ENCODE data around the gene CDC42BPG. TPM values are rescaled to one million over a fixed set of nuclear protein-coding genes. Genes with fewer than 3 reads are reported as not detected.

CDC42BPG gene
- total and polyA plus RNA-seq, 2 of the 8 experiments (the other 6 are each of a cell fraction or from before 2014, with no cell fraction given): 3.7 to 10.6 TPM

DNA sequence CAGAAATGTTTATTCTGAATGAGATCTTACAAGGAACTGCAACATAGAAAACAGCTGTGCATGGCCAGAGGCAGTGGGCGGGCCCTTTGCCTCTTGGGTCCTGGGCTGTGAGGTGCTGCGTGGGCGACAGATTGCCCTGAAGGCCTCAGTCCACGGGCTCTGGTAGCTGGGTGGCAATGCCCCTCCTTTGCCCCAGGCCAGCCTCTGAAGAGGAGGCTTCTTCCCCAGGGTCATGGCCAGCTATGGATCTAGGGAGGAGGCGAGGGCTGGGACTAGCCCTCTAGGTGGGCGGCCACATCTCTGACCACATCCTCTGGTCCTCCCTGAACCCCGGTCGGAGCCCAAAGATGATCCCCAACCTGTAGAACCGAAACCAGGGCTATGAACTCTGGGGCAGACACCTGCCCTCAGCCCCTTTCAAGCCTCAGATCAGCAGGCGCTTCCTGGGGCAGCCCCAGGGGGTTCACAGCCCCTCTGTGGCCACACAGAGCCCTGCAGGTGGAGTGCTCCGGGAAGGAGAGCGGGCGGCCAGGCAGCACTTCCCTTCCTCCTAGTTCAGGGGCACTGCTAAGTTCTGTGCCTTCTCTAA lies 6.6 kb upstream of the CDC42BPG start:
- WGBS, 2 experiments (ENCODE audit: extremely low coverage in 1 of 2, insufficient coverage in 1 of 2, insufficient read length in 1 of 2, insufficient replicate concordance in 2 of 2, low coverage in 1 of 2, low lambda C conversion rate in 2 of 2, missing lambda C conversion rate in 1 of 2): 81% methylated on average over 13 of the region's 13 CpGs; no CpG with 5 or more reads in 1 of the 2 experiments
- Histone ChIP-seq H3K23me2 (ENCODE audit: low read depth, low read length) (no peaks in the 10 kb centered on the region), H3K27ac (ENCODE audit: low read depth, low read length) (no peak overlapping the region; the same call in 1 of the 2 replicates), H4K8ac (ENCODE audit: extremely low read depth, insufficient read depth, low read length) (peak overlapping the region; percentile 23; the same call in 1 of the 2 replicates), H3K4me3 (ENCODE audit: extremely low read depth in 1 of 4, insufficient read depth in 2 of 4, low read depth in 3 of 4, low read length in 4 of 4) (no peak overlapping the region), H3K27me3 (replicated peaks in 1 of 4; ENCODE audit: control insufficient read depth in 3 of 4, extremely low read depth in 1 of 4, insufficient read depth in 3 of 4, low read length in 3 of 4) (no peaks in the 10 kb centered on the region), H3K79me2 (ENCODE audit: control insufficient read depth in 1 of 2, insufficient read depth in 2 of 2, low read length in 2 of 2) (no peaks in the 10 kb centered on the region), H3K4ac (replicated peaks; ENCODE audit: insufficient read length, low read depth, low read length) (no peak overlapping the region), H2BK20ac (ENCODE audit: low read length) (no peak overlapping the region), H3K9me3 (ENCODE audit: insufficient read depth in 2 of 2, low read depth in 1 of 2, low read length in 1 of 2) (no peaks in the 10 kb centered on the region), H3K4me2 (ENCODE audit: insufficient read depth in 1 of 2, low read depth in 2 of 2, low read length in 2 of 2) (no peak overlapping the region), H4K20me1 (replicated peaks in 1 of 2; ENCODE audit: control insufficient read depth in 1 of 2, insufficient read depth in 2 of 2, low read length in 2 of 2) (peaks cover 0 to 2% of the 10 kb centered on the region in 2 experiments), H2AK5ac (ENCODE audit: low read depth, low read length) (no peak overlapping the region), H4K91ac (replicated peaks; ENCODE audit: insufficient read length, low read length) (no peak overlapping the region), H2BK12ac (ENCODE audit: low read depth, low read length) (peak overlapping the region; percentile 68; the same call in 1 of the 2 replicates), H2AFZ (ENCODE audit: low read length) (no peak overlapping the region), H4K5ac (ENCODE audit: insufficient read length, low read depth, low read length) (no peak overlapping the region), H3K18ac (ENCODE audit: extremely low read depth, low read length) (no peak overlapping the region; the same call in 1 of the 2 replicates), H3K23ac (ENCODE audit: insufficient read length) (no peak overlapping the region), H3K36me3 (ENCODE audit: control insufficient read depth in 2 of 4, insufficient read depth in 4 of 4, low read length in 3 of 4) (peaks cover 0 to 5% (median 0%) of the 10 kb centered on the region in 4 experiments; a peak in 1 of 8 replicates), H2BK5ac (ENCODE audit: low read depth, low read length) (no peak overlapping the region), H3K79me1 (ENCODE audit: low read depth, low read length) (no peaks in the 10 kb centered on the region), H3K14ac (ENCODE audit: insufficient read length) (no peak overlapping the region), H3K56ac (replicated peaks; ENCODE audit: insufficient read length, low read depth, low read length) (peak overlapping the region; percentile 36), H3K4me1 (replicated peaks in 1 of 4; ENCODE audit: control insufficient read depth in 3 of 4, insufficient read depth in 4 of 4, low read length in 3 of 4) (peaks cover 0 to 17% (median 7%) of the 10 kb centered on the region in 4 experiments; a peak in 6 of 7 replicates), H3K9ac (replicated peaks in 1 of 4; ENCODE audit: extremely low read depth in 1 of 4, low read depth in 3 of 4, low read length in 3 of 4) (no peak overlapping the region), H2BK120ac (replicated peaks; ENCODE audit: low read depth, low read length) (no peak overlapping the region), H2BK15ac (ENCODE audit: low read length) (no peak overlapping the region)
- DNase-seq (ENCODE audit: low read depth in 1 of 2, low spot score in 2 of 2) (peak in 1 of 2 experiments; percentile 56), FAIRE-seq (no peak)
- ChIA-PET POLR2A (ENCODE audit: partially characterized antibody) (interaction anchor here (1.5 to 25.7 kb wide), 3 partner anchors 13 to 33 kb away, joined by 3 to 408 read pairs (median 6); partner anchors contain the start of gene EHD1), CTCF (ENCODE audit: partially characterized antibody) (interaction anchor here (0.6 to 32.3 kb wide), 11 partner anchors 12 to 145 kb away, joined by 3 to 1058 read pairs (median 12); partner anchors contain the start of genes ATG2A, BATF2, EHD1 and GPHA2)
- no peak for TF ChIP-seq SAP30 (IDR thresholded peaks at IDR 0.05; ENCODE audit: insufficient read depth, insufficient replicate concordance, low read length)
- TF ChIP-seq, protein P1, sequence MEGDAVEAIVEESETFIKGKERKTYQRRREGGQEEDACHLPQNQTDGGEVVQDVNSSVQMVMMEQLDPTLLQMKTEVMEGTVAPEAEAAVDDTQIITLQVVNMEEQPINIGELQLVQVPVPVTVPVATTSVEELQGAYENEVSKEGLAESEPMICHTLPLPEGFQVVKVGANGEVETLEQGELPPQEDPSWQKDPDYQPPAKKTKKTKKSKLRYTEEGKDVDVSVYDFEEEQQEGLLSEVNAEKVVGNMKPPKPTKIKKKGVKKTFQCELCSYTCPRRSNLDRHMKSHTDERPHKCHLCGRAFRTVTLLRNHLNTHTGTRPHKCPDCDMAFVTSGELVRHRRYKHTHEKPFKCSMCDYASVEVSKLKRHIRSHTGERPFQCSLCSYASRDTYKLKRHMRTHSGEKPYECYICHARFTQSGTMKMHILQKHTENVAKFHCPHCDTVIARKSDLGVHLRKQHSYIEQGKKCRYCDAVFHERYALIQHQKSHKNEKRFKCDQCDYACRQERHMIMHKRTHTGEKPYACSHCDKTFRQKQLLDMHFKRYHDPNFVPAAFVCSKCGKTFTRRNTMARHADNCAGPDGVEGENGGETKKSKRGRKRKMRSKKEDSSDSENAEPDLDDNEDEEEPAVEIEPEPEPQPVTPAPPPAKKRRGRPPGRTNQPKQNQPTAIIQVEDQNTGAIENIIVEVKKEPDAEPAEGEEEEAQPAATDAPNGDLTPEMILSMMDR (IDR thresholded peaks at IDR 0.05; ENCODE audit: control extremely low read depth in 1 of 3, insufficient read depth in 1 of 3, low read depth in 1 of 3, low read length in 3 of 3): peak in 2 of 3 experiments; percentile 8 to 22; a peak in 2 of 4 replicates
